SU-DHL-6 (cell line): ENCODE results near the gene SUSD6.

ENCODE experiments used
- EZH2phosphoT487 ChIP-seq: fragments of 200-600 bp; sonication (generic), shearing (Covaris generic); conservative IDR thresholded peaks from 2 replicates; pipeline ENCODE4 v1.6.1; 2018; ENCODE audit warnings: mild to moderate bottlenecking, antibody characterized with exemption, low read length, moderate library complexity, mixed read lengths
- TF ChIP-seq, protein P1 (sequence below): fragments of 200-600 bp; sonication (generic); IDR thresholded peaks from one replicate; pipeline ENCODE4 v1.5.1; 2017; ENCODE audit warnings: antibody characterized with exemption, mild to moderate bottlenecking, low read length, moderate library complexity; ENCODE audit not compliant: insufficient read depth, poor library complexity, severe bottlenecking

DNA sequence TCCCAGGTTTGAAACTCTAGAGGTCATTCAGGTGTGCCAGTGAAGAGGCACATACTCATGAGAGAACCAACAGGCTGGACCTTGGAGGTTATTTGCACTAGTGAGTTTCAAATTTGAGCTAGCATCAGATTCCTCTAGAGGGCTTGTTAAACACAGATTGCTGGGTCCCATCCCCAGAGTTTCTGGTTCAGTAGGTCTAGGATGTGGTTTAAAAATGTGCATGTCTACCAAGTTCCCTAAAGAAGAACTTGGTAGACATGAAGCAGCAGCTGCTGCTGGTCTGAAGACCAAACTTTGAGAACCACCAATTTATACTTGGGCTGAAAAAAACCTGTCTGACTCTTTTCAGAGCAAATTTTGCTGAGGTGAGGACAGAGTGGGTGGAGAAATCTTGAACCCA is 61.7 kb downstream of the SUSD6 start:
- TF ChIP-seq, protein P1, sequence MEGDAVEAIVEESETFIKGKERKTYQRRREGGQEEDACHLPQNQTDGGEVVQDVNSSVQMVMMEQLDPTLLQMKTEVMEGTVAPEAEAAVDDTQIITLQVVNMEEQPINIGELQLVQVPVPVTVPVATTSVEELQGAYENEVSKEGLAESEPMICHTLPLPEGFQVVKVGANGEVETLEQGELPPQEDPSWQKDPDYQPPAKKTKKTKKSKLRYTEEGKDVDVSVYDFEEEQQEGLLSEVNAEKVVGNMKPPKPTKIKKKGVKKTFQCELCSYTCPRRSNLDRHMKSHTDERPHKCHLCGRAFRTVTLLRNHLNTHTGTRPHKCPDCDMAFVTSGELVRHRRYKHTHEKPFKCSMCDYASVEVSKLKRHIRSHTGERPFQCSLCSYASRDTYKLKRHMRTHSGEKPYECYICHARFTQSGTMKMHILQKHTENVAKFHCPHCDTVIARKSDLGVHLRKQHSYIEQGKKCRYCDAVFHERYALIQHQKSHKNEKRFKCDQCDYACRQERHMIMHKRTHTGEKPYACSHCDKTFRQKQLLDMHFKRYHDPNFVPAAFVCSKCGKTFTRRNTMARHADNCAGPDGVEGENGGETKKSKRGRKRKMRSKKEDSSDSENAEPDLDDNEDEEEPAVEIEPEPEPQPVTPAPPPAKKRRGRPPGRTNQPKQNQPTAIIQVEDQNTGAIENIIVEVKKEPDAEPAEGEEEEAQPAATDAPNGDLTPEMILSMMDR: no peak
- no peak for TF ChIP-seq EZH2phosphoT487
